ENCODE results near the gene FMNL3.
"Not testable (repeated sequence)": the region's sequence is repeated elsewhere in the genome, so short reads cannot be mapped to it uniquely, and the experiment has no call there.

The FMNL3 gene

DNA sequence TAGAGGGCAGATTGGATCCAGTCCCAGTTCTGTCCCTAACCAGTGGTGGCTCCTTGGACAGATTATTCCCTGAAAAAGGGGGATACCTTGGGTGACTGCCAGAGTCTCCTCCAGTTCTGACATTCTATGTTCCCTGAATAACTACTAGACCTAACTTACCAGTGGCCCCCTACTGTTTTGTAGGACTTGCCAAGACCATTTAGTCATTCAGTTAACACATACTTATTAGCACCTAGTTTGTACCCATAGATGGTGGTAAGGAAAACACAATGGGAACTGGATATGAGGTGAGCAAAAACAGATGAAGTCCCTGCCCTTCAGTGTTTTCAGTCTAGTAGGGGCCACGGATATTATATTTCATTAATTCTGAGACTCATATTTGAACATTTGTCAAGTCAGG is 80.4 kb downstream of the FMNL3 start:
- no peak for DNase-seq

DNA sequence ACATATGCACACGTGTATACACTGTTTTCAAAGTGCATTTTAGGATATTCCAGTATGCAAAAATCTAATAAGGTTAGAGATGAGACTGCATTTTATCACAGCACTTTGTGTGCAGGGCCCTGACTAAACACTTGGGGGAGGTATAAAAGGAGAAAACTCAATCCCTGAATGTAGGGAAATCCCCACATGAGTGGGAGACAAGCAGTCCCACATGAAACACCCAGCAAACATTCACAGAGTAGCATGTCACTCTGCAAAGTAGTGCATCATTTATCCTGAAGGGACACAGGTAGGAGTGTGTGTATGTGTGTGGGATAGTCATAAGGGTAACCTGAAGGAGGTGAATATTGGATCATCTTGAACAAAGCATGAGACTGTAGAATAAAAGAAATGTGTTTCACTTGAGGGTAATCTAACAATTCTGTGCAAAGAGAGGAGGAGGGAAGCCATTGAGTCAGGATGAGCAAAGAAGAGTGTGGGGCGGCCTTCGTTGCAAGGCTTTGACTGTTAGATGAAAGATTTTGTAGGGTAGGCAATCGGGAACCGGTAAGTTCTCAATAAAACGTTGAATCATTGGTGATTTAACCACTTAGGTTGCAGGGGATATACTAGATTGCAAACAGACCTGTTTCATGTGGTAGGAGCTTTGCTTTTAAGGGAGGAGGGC is 80.9 kb downstream of the FMNL3 start:
- no peak for DNase-seq

DNA sequence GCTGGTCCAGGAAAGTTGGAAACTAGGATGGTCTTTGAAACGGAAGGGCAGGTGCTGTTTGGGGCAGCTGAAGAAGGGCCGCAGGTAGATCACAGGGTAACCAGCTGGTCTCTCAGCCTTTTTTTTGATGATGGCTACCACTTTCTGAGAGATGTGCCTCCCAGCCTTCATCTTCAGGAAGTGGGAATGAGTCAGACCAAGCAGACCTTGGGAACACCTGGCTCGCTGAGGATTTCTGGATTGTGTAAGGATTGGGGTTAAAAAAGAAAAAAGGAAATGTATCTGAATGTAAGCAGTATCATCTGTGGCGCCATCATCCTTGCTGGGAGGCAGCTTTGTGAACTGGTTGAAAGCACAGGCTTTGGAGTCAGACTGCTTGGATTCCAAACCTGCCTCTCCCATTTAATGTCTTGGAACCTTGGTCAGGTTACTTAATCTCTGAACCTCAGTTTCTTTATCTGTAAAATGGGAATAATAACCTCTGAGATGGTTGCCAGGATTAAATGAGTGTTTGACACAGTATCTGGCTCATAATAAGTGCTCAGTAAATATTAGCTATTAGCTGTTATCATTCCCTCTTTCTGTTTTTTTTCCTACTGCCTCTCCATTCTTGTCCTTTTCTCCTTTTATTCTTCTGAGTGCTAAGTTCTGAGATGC is 82.2 kb downstream of the FMNL3 start:
- no peak for DNase-seq

GRCh38 chr12:49623142-49623904 is 83.9 kb downstream of the FMNL3 start, which contains the start of gene PRPF40B:
Gene PRPF40B, plus strand, starts transcription at chr12:49623561. Its CDS starts 30 bp downstream, at chr12:49623591.
- peak; percentile 86 for DNase-seq

DNA sequence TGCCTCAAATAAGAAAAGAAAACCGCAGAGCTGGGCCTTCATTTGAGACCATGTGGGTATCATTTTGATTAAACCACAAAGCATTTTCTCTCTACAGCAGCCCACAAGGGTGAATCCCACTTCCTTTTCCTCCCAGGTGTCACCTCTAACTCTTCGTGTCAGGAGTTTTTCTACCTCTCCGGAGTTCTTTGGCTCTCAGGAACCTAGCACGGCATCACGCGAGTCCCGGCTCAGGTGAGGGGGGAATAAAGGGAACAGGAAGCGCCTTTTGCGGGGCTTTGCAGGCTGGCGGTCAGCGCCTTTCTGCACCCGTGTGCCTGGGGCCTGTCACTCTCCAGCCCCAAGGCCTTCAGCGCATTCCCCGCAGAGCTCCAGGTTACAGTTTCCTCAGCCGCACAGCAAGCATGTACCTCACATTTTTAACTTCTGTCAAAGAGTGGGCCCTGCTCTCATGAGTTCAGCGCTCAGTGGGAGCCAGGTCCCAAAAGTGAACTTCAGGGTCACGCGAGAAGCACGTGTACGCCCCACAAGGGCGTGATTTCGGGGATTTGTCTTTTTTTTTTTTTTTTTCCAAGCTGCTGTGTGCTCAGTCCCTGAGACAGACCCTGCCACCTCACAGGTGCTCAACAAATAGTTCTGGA is 84.6 kb downstream of the FMNL3 start:
- peak; percentile 8 for DNase-seq

DNA sequence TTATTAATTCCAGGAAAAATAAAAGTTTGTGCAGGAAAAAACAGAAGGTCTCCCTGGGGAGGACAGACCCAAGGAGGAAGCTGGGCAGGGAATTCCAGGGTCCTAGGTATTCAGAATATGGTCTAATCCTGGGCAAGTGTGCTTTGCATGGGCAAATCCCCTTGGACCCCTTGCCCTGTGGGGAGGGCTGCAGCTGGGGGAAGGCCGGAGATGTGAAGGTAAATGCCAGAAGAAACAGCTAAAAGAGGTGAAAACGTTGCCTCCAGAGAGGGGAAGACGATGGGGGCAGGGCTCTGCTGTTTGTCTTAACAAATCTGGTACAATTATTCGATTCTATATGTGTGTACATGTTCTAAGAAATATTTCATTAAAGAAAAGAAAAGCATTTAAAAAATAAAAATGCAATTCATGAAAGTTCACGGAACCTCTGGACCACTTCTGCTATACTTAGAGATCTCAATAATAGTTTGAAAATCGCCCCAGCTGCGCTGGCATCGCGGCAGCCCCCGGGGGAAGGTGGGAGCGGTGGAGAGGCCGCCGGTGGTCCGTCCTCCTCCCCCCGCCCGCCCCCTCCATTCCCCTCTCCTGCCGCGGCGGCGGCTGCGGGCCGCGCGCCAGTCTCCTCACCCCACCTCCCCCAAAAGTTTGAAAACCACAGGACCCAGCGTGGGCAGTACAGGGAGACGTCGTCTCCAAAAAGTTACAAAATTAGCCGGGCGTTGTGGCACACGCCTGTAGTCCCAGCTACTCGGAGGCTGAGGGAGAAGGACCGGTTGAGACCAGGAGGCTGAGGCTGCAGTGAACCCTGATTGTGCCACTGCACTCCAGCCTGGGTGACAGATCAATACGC is 85.3 kb downstream of the FMNL3 start:
- DNase-seq = no peak

GRCh38 chr12:49619286-49619685 is 87.9 kb downstream of the FMNL3 start:
- no peak for DNase-seq

GRCh38 chr12:49618576-49618975 is 88.6 kb downstream of the FMNL3 start:
- no peak for DNase-seq

GRCh38 chr12:49616533-49617219 is 90.5 kb downstream of the FMNL3 start:
- no peak for DNase-seq

GRCh38 chr12:49615725-49616124 is 91.5 kb downstream of the FMNL3 start:
- DNase-seq = no peak

- DNase-seq = no peak
Observed at GRCh38 chr12:49612210-49612609, 95.0 kb downstream of the FMNL3 start.

GRCh38 chr12:49610785-49611184 is 96.4 kb downstream of the FMNL3 start:
- DNase-seq = not testable (repeated sequence)

- no peak for DNase-seq
Observed at GRCh38 chr12:49609875-49610154, 97.4 kb downstream of the FMNL3 start.

GRCh38 chr12:49609059-49609874 is 97.9 kb downstream of the FMNL3 start:
- DNase-seq = no peak

DNA sequence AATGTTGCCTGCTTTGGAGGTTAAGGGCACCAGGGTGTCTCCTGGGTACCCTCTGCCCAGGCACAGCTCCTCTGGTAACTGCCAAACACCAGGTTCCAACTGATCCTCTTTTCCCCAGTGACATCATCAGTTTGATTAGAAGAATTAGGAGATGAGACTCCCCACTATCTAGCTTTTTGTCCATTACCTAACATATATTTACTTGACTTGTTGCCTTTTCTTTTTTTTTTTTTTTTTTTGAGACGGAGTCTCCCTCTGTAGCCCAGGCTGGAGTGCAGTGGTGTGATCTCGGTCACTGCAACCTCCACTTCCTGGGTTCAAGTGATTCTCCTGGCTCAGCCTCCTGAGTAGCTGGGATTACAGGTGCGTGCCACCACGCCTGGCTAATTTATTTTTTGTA is 101.7 kb downstream of the FMNL3 start, which contains the start of gene FAM186B:
TSS of gene FAM186B (minus strand) at position 101 of the 400 bp plus-strand sequence. CDS start 162 bp downstream, outside the sequence.
- not testable (repeated sequence) for DNase-seq

DNA sequence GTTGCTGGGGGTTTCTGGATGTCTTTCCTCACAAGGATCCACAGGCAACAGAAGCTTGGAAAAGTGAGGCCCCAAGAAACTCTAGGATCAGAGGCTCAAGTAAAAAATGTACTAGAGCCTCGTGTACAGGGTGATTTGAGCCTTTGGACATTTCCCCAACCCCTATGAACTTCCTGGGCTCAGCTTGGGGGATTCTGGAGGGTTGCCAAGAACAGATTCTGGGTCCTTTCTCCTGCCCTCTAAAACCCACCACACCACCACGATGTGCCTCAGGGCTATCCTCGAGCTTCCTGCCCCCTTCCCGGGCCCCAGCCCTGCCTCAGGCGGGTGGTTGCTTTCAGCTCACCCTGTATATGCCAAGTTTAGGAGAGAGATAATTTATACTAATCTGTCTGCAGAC is 102.3 kb downstream of the FMNL3 start:
- DNase-seq = no peak

- DNase-seq = no peak
Observed at GRCh38 chr12:49603721-49604120, 103.5 kb downstream of the FMNL3 start.

DNA sequence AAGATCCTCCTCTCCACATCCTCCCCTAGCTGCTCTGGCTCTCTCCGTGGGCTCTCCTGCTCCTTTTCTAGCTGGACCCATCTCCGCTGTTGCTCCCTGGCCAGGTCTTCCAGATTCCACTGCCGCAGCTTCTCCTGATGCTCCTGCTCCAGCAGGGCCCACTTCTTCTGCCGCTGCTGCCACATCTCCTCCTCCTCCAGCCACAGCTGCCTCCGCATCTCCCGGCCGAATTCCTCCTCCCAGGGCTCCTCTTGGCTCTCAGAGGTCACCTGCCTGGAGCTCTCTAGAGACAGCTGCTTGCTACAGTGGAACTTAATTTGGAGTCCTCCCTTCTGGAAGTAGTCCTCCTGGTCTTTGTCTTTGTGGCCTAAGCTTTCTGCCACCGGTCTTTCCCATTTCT is 107.2 kb downstream of the FMNL3 start:
- DNase-seq = no peak

DNA sequence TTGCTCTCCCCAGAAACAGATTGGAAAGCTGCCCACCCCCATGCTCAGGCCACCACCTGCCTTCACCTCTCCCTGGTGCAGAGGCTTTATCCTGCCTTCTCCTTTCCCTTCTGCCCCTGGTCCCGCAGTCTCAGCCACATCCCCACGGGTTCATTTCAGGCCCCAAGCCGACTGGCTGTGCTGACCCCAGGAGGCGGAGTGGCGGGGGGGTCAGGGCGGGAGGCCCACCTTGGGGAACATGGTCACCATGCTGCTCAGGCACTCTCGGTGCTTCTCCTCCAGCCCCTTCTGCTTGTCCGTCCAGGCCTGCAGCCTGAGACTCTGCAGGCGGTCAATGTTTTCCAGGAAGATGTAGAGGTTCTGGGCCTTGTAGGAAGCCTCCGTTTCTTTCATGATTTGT is 108.7 kb downstream of the FMNL3 start:
- DNase-seq = no peak

DNA sequence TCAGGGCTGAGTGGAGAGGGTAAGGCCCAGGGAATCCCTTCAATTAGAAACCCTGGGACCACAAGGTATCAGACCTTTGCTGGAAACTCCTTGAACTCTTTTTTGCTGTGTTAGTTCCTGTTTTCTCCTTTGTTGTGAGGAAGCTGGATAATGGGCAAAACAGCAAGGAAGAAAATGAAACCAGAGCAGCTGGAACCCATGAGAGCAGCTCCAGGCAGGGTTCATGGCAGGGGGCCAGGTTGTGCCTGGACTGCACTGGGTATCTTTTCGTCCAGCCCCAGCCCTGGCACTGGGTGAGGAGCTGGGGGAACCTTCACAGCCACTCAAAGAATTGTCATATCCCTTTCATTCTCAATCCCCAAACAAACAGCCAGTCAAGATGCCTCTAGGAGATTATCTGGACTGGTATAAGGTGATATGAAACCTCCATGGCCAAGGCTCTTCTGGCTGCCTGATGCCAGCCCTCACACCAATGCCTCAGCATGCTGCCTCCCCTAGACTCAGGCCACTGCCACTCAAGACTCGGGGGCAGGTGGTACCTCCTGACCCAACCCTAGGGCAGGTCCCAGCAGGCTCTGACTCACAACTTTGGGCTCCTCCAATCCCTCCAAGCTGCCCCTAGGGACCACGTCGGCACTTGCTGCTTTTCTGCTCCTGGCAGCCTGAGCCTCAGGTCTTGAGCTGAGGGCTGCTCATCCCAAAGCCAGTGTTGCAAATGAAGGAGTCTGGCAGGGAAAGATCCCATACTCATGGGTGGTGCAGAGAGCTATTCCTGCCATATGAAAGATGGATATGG is 118.3 kb downstream of the FMNL3 start:
- DNase-seq = no peak
